Stimulated activated CD4-positive, alpha-beta T cell treated with anti-CD3 and anti-CD28 coated beads, Interleukin-1b, Interleukin-23, amount 100 ng/mL, for 48 hours (primary cell): ENCODE data around the gene PDE10A.
"Not testable (repeated sequence)": the region's sequence is repeated elsewhere in the genome, so short reads cannot be mapped to it uniquely, and the experiment has no call there.

Source experiments
- DNase-seq: peaks from one replicate; pipeline ENCODE4 v3.0.0-alpha.2; 2020

The PDE10A gene

GRCh38 chr6:165618891-165619290, 44.1 kb downstream of the PDE10A start:
- DNase-seq = not testable (repeated sequence)

GRCh38 chr6:165618241-165618640, 44.8 kb downstream of the PDE10A start:
- DNase-seq = no peak

- DNase-seq = no peak
Observed at GRCh38 chr6:165617528-165617927, 45.5 kb downstream of the PDE10A start.

GRCh38 chr6:165616116-165616515, 46.9 kb downstream of the PDE10A start:
- DNase-seq = no peak

GRCh38 chr6:165615636-165616035, 47.4 kb downstream of the PDE10A start:
- DNase-seq = no peak

- DNase-seq = no peak
Observed at GRCh38 chr6:165611294-165611693, 51.7 kb downstream of the PDE10A start.

GRCh38 chr6:165608577-165608976, 54.5 kb downstream of the PDE10A start:
- not testable (repeated sequence) for DNase-seq

- DNase-seq = no peak
Observed at GRCh38 chr6:165606740-165607008, 56.4 kb downstream of the PDE10A start.

- no peak for DNase-seq
Observed at GRCh38 chr6:165605901-165606739, 56.9 kb downstream of the PDE10A start.

GRCh38 chr6:165605182-165605875, 57.7 kb downstream of the PDE10A start:
- no peak for DNase-seq

- DNase-seq = no peak
Observed at GRCh38 chr6:165602291-165602690, 60.8 kb downstream of the PDE10A start.

GRCh38 chr6:165600606-165601005, 62.4 kb downstream of the PDE10A start:
- no peak for DNase-seq

- DNase-seq = no peak
Observed at GRCh38 chr6:165599596-165600487, 63.2 kb downstream of the PDE10A start.

GRCh38 chr6:165599121-165599520, 63.9 kb downstream of the PDE10A start:
- DNase-seq = no peak

- DNase-seq = no peak
Observed at GRCh38 chr6:165597821-165598220, 65.2 kb downstream of the PDE10A start.

GRCh38 chr6:165594584-165595333, 68.3 kb downstream of the PDE10A start:
- no peak for DNase-seq

GRCh38 chr6:165592947-165593346, 70.1 kb downstream of the PDE10A start:
- not testable (repeated sequence) for DNase-seq

GRCh38 chr6:165588515-165588914, 74.5 kb downstream of the PDE10A start:
- DNase-seq = no peak

- DNase-seq = no peak
Observed at GRCh38 chr6:165587206-165587605, 75.8 kb downstream of the PDE10A start.

- DNase-seq = no peak
Observed at GRCh38 chr6:165586706-165587105, 76.3 kb downstream of the PDE10A start.

GRCh38 chr6:165585060-165585459, 78.0 kb downstream of the PDE10A start:
- no peak for DNase-seq

GRCh38 chr6:165584541-165584940, 78.5 kb downstream of the PDE10A start:
- no peak for DNase-seq

- no peak for DNase-seq
Observed at GRCh38 chr6:165581678-165582077, 81.4 kb downstream of the PDE10A start.
